H1 (cell line): ENCODE data around the gene PLCB3. TPM values are rescaled to one million over a fixed set of nuclear protein-coding genes. Genes with fewer than 3 reads are reported as not detected.

Experiments used
- CHD1 ChIP-seq: IDR thresholded peaks from 2 replicates; pipeline ENCODE4 v1.6.1; 2012; ENCODE audit warnings: low read depth, low read length, improper control_type of control experiment
- polyA plus RNA-seq, 7 experiments: library from polyadenylated mRNA; depleted of rRNA in 3 of 7; stranded (reverse) in 5 of 7; unstranded in 2 of 7; fragments of >200 nt in 5 of 7; fragments of 200-250 nt in 2 of 7; gene quantifications; 1 replicate in 5 of 7; 2 replicates in 1 of 7; 4 replicates in 1 of 7; pipeline versions ENCODE4 v1.2.1 to v1.2.3, GENCODE V29; 2011 to 2013; ENCODE audit warnings: missing spikeins in 2 of 7, mixed read lengths in 2 of 7
- total RNA-seq: library from RNA; stranded (reverse); fragmentation: NEBNext Ultra II Directional; extraction: Animal tissue kit (Norgen Biotek cat#: 25700); gene quantifications from 2 replicates; pipeline ENCODE4 v1.2.1, GENCODE V29; 2021
- TF ChIP-seq, protein P1 (sequence below): IDR thresholded peaks from 2 replicates; pipeline ENCODE4 v1.6.1; 2012; ENCODE audit warnings: low read length, inconsistent platforms

The PLCB3 gene
- total and polyA plus RNA-seq, 2 of the 8 experiments (the other 6 are each of a cell fraction or from before 2014, with no cell fraction given) = 47.2 to 104 TPM

- TF ChIP-seq, protein P1, sequence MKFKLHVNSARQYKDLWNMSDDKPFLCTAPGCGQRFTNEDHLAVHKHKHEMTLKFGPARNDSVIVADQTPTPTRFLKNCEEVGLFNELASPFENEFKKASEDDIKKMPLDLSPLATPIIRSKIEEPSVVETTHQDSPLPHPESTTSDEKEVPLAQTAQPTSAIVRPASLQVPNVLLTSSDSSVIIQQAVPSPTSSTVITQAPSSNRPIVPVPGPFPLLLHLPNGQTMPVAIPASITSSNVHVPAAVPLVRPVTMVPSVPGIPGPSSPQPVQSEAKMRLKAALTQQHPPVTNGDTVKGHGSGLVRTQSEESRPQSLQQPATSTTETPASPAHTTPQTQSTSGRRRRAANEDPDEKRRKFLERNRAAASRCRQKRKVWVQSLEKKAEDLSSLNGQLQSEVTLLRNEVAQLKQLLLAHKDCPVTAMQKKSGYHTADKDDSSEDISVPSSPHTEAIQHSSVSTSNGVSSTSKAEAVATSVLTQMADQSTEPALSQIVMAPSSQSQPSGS = no peak
- TF ChIP-seq CHD1 = no peak
Observed at GRCh38 chr11:64241491-64242374, 9.6 kb upstream of the PLCB3 start (continued).
